CD14-positive monocyte (primary cell): ENCODE results near the gene CDH4. TPM values are rescaled to one million over a fixed set of nuclear protein-coding genes. Genes with fewer than 3 reads are reported as not detected.

Experiments
- DNase-seq, 3 donors: peaks; one replicate each; pipeline ENCODE4 v3.0.0-alpha.2; 2011 to 2022
- H2AFZ ChIP-seq: 2 replicates; pipeline ENCODE4 v1.6.0; 2012; ENCODE audit warnings: mild to moderate bottlenecking, low read depth, low read length, inconsistent platforms; ENCODE audit not compliant: insufficient read depth, poor library complexity, severe bottlenecking
- H3K27ac ChIP-seq, 2 donors: 1 replicate in 1 of 2; 2 replicates in 1 of 2; pipeline ENCODE4 v1.5.1; 2012 to 2013; ENCODE audit warnings: low read length in 2 of 2, control low read depth in 1 of 2, inconsistent platforms in 1 of 2, low read depth in 1 of 2, mild to moderate bottlenecking in 1 of 2
- H3K27me3 ChIP-seq, 2 donors: one replicate each; pipeline versions ENCODE4 v1.6.0 to v1.6.1; 2011 to 2013; ENCODE audit warnings: low read length in 2 of 2; ENCODE audit not compliant: control insufficient read depth in 2 of 2, insufficient read depth in 2 of 2
- H3K36me3 ChIP-seq, 2 donors: replicated peaks in 1 of 2; 1 replicate in 1 of 2; 2 replicates in 1 of 2; pipeline versions ENCODE4 v1.5.1 to v1.6.1; 2012 to 2013; ENCODE audit warnings: low read length in 2 of 2, control low read depth in 1 of 2, inconsistent platforms in 1 of 2, mild to moderate bottlenecking in 1 of 2; ENCODE audit not compliant: insufficient read depth in 2 of 2, control insufficient read depth in 1 of 2
- H3K4me1 ChIP-seq, 2 donors: 1 replicate in 1 of 2; 2 replicates in 1 of 2; pipeline versions ENCODE4 v1.5.1 to v1.6.1; 2012 to 2013; ENCODE audit warnings: low read length in 2 of 2, control low read depth in 1 of 2, inconsistent platforms in 1 of 2, mild to moderate bottlenecking in 1 of 2, moderate library complexity in 1 of 2; ENCODE audit not compliant: insufficient read depth in 2 of 2, control insufficient read depth in 1 of 2
- H3K4me2 ChIP-seq: replicated peaks from 2 replicates; pipeline ENCODE3; 2012; ENCODE audit warnings: low read length, moderate library complexity, mild to moderate bottlenecking; ENCODE audit not compliant: poor library complexity, severe bottlenecking; ENCODE audit errors: extremely low read depth
- H3K4me3 ChIP-seq, 3 experiments: fragments of 200-600 bp in 1 of 3; sonication (generic) in 1 of 3; replicated peaks in 1 of 3; 1 replicate in 2 of 3; 2 replicates in 1 of 3; pipeline ENCODE4 v1.5.1; 2011 to 2013; ENCODE audit warnings: low read length in 3 of 3, mild to moderate bottlenecking in 3 of 3, control low read depth in 2 of 3, low read depth in 2 of 3, inconsistent platforms in 1 of 3, moderate library complexity in 1 of 3
- H3K79me2 ChIP-seq: 2 replicates; pipeline ENCODE4 v1.6.0; 2012; ENCODE audit warnings: mild to moderate bottlenecking, control low read depth, inconsistent platforms, low read length, moderate library complexity; ENCODE audit not compliant: insufficient read depth
- H3K9ac ChIP-seq: 2 replicates; pipeline ENCODE4 v1.6.0; 2017; ENCODE audit warnings: low read length, mild to moderate bottlenecking; ENCODE audit not compliant: insufficient read depth, poor library complexity, severe bottlenecking
- H3K9me3 ChIP-seq, 2 donors: replicated peaks in 1 of 2; 1 replicate in 1 of 2; 2 replicates in 1 of 2; pipeline versions ENCODE4 v1.5.1 to v1.6.1; 2012 to 2013; ENCODE audit warnings: low read length in 2 of 2, control low read depth in 1 of 2; ENCODE audit not compliant: control insufficient read depth in 1 of 2, insufficient read depth in 1 of 2
- H4K20me1 ChIP-seq: 2 replicates; pipeline ENCODE4 v1.6.0; 2012; ENCODE audit warnings: mild to moderate bottlenecking, low read length, control low read depth, moderate library complexity; ENCODE audit not compliant: insufficient read depth
- H3K27ac Mint-ChIP-seq, 7 donors: one replicate each; pipeline ENCODE4 v1.8.0; 2020; ENCODE audit warnings: mild to moderate bottlenecking in 7 of 7, mixed read lengths in 7 of 7, moderate library complexity in 6 of 7, inconsistent platforms in 2 of 7
- H3K27me3 Mint-ChIP-seq, 3 donors: one replicate each; pipeline ENCODE4 v1.8.0; 2021 to 2022; ENCODE audit warnings: low read depth in 3 of 3, mild to moderate bottlenecking in 3 of 3, mixed read lengths in 3 of 3, moderate library complexity in 3 of 3, inconsistent platforms in 1 of 3
- H3K36me3 Mint-ChIP-seq, 2 donors: one replicate each; pipeline ENCODE4 v1.8.0; 2020; ENCODE audit warnings: mixed read lengths in 2 of 2, inconsistent platforms in 1 of 2, mild to moderate bottlenecking in 1 of 2
- H3K4me1 Mint-ChIP-seq: one replicate; pipeline ENCODE4 v1.8.0; 2020; ENCODE audit warnings: mild to moderate bottlenecking, mixed read lengths
- H3K4me3 Mint-ChIP-seq, 2 donors: one replicate each; pipeline ENCODE4 v1.8.0; 2020; ENCODE audit warnings: mild to moderate bottlenecking in 2 of 2, mixed read lengths in 2 of 2, moderate library complexity in 1 of 2
- H3K9me3 Mint-ChIP-seq, 7 donors: one replicate each; pipeline ENCODE4 v1.8.0; 2020 to 2022; ENCODE audit warnings: mixed read lengths in 7 of 7, mild to moderate bottlenecking in 6 of 7, moderate library complexity in 6 of 7, inconsistent platforms in 2 of 7
- WGBS: methylation state at CpG from one replicate; pipeline ENCODE4 v1.1.5; 2013; ENCODE audit warnings: missing lambda C conversion rate; ENCODE audit not compliant: insufficient coverage; 5-methylcytosine and 5-hydroxymethylcytosine counted together
- intact Hi-C, 2 donors: fragments of 100-400 bp; cut with micrococcal nuclease; formaldehyde crosslinking; loops; one replicate each; pipeline versions ENCODE4 v1.15.0 to v1.15.1; 2023
- polyA plus RNA-seq, 3 donors: library from polyadenylated mRNA; depleted of rRNA in 1 of 3; unstranded in 2 of 3; stranded (reverse) in 1 of 3; fragments of 300-500 nt in 2 of 3; fragments of >200 nt in 1 of 3; fragmentation: Illumina TruSeq in 2 of 3; gene quantifications; 1 replicate in 2 of 3; 2 replicates in 1 of 3; pipeline ENCODE4 v1.2.3, GENCODE V29; 2012 to 2021
- TF ChIP-seq, protein P1 (sequence below): fragments of 200-600 bp; IDR thresholded peaks from one replicate; pipeline ENCODE4 v1.8.0; 2022; ENCODE audit warnings: antibody characterized with exemption, mild to moderate bottlenecking

CDH4 gene
- polyA plus RNA-seq, 3 donors: not detected

DNA sequence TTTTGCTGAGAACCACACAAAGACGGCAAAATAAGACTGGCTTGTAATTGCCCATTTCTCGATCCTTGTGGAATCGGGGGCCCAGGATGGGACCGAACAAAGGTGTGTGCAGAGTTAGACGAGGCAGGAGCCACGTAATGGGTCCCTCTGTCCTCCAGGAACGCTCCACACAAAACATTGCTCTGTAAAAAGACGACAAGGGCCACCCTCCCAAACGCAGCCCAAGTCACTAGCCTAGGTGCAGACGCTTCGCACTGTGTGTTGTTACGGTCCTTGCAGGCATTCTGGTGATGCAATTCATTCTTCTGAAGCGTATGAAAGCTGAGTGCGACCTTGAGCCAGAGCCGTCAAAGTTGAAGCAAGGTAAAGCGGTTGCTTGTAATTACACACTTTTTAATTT, 450.2 kb downstream of the CDH4 start:
- H3K4me1 ChIP-seq: no peaks in the 10 kb centered on the region
- H3K9me3 ChIP-seq: peaks cover 16 to 99% of the 10 kb centered on the region in 2 donors
- Mint-ChIP-seq H3K36me3 (no peaks in the 10 kb centered on the region), H3K4me1 (no peaks in the 10 kb centered on the region), H3K27me3 (peaks cover 1 to 2% (median 2%) of the 10 kb centered on the region in 3 donors), H3K4me3 (no peak overlapping the region), H3K9me3 (peaks cover 0 to 76% (median 65%) of the 10 kb centered on the region in 7 donors), H3K27ac (no peak overlapping the region)
- H3K9ac ChIP-seq: no peak overlapping the region
- TF ChIP-seq, protein P1, sequence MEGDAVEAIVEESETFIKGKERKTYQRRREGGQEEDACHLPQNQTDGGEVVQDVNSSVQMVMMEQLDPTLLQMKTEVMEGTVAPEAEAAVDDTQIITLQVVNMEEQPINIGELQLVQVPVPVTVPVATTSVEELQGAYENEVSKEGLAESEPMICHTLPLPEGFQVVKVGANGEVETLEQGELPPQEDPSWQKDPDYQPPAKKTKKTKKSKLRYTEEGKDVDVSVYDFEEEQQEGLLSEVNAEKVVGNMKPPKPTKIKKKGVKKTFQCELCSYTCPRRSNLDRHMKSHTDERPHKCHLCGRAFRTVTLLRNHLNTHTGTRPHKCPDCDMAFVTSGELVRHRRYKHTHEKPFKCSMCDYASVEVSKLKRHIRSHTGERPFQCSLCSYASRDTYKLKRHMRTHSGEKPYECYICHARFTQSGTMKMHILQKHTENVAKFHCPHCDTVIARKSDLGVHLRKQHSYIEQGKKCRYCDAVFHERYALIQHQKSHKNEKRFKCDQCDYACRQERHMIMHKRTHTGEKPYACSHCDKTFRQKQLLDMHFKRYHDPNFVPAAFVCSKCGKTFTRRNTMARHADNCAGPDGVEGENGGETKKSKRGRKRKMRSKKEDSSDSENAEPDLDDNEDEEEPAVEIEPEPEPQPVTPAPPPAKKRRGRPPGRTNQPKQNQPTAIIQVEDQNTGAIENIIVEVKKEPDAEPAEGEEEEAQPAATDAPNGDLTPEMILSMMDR: no peak
- no peak overlapping the region for H3K4me2 ChIP-seq
- no peak overlapping the region for H3K4me3 ChIP-seq
- no peaks in the 10 kb centered on the region for H3K27me3 ChIP-seq
- intact Hi-C loops: no loop called here
- no peaks in the 10 kb centered on the region for H4K20me1 ChIP-seq
- no peak for DNase-seq
- H3K36me3 ChIP-seq: no peaks in the 10 kb centered on the region
- WGBS: 96% methylated on average over 12 of the region's 16 CpGs
- no peak overlapping the region for H3K27ac ChIP-seq
- H3K79me2 ChIP-seq: no peaks in the 10 kb centered on the region
- H2AFZ ChIP-seq: no peak overlapping the region

DNA sequence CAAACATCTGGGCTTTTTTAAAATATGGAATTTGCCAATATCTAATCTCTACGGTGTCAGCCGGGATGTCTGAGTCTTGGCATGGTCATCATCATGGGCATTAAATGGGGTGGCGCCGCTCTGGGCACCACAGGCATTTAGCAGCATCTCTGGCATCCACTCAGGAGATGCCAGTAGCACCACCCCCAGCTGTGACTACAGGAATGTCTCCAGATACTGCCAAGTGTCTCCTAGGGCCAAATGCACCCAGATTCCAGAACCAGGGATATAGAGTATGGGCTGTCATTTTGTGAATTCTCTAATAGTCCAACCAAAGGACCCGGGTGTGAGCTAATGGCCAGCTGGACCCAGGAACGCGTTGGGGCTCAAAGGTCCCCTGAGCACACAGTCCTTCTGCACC, 452.6 kb downstream of the CDH4 start:
- no peak overlapping the region for H3K4me3 Mint-ChIP-seq
- peaks cover 16 to 99% of the 10 kb centered on the region in 2 donors for H3K9me3 ChIP-seq
- WGBS: 97% methylated on average over 7 of the region's 7 CpGs

More for the DNA sequence above, 452.6 kb downstream of the CDH4 start:
- Histone ChIP-seq H3K36me3 (no peaks in the 10 kb centered on the region), H3K4me3 (no peak overlapping the region), H2AFZ (no peak overlapping the region), H3K27ac (no peak overlapping the region), H3K79me2 (no peaks in the 10 kb centered on the region), H3K4me2 (no peak overlapping the region), H4K20me1 (no peaks in the 10 kb centered on the region), H3K9ac (no peak overlapping the region), H3K4me1 (no peaks in the 10 kb centered on the region), H3K27me3 (no peaks in the 10 kb centered on the region)
- Mint-ChIP-seq H3K9me3 (peaks cover 0 to 80% (median 71%) of the 10 kb centered on the region in 7 donors), H3K27me3 (peaks cover 0 to 2% (median 1%) of the 10 kb centered on the region in 3 donors), H3K4me1 (no peaks in the 10 kb centered on the region), H3K36me3 (no peaks in the 10 kb centered on the region), H3K27ac (no peak overlapping the region)
- DNase-seq: no peak
- TF ChIP-seq, protein P1: no peak
- intact Hi-C loops: no loop called here
